GM12891 (cell line): ENCODE data around the gene GARIN5A.

Experiments used
- PAX5 ChIP-seq: IDR thresholded peaks from 2 replicates; pipeline ENCODE4 v1.6.1; 2011; ENCODE audit warnings: low read length, moderate library complexity, mild to moderate bottlenecking; ENCODE audit not compliant: insufficient read depth, severe bottlenecking
- POLR2A ChIP-seq: IDR thresholded peaks from 2 replicates; pipeline ENCODE4 v1.6.1; 2011; ENCODE audit warnings: low read depth, low read length, control low read depth
- POLR2AphosphoS5 ChIP-seq: IDR thresholded peaks from 2 replicates; pipeline ENCODE4 v1.6.1; 2011; ENCODE audit warnings: low read depth, low read length, control low read depth
- POU2F2 ChIP-seq: IDR thresholded peaks from 2 replicates; pipeline ENCODE4 v1.6.1; 2011; ENCODE audit warnings: low read depth, mild to moderate bottlenecking, control low read depth, low read length, moderate library complexity
- SPI1 ChIP-seq: IDR thresholded peaks from 2 replicates; pipeline ENCODE4 v1.6.1; 2011; ENCODE audit warnings: low read depth, low read length, control low read depth
- TAF1 ChIP-seq: IDR thresholded peaks from 2 replicates; pipeline ENCODE4 v1.6.1; 2011; ENCODE audit warnings: low read depth, low read length, control low read depth

DNA sequence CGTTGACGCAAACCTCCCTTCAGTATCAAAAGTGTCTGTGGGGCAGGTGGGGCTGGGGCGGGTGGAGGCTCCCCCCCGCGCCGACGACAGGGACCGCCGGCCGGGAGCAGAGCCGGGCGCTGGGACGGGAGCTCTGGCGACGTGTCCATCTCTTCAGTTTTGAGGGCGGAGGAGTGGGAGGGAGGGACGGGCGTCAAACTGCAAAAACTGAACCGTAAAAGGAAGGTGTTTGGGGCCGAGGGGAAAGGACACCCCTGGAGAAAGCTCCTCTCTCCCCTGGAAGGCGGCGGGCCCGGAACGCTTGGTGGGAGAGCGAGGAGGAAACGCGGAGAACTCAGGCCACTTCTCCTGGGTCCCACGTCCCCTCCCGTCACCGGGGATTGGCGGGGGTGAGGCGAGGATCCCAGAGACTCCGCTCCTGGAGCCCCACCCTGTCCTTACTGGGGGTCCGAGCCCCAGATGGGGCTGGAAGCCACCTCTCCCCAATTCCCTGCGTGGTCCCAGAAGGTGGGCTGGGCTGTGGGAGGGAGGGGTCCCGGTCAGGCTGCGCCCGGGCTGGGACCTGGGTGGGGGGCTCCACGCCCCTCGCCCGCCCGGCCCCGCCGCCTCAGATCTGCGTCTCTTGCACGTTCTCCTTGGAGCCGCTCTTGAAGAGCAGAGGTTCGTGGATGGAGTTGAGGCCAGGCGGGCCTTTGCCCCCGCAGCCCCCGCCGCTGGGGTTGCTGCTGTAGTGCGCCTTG is 40.5 kb upstream of the GARIN5A start:
- TF ChIP-seq TAF1 (no peak), POLR2A (no peak), POLR2AphosphoS5 (no peak), PAX5 (no peak), SPI1 (no peak), POU2F2 (no peak)
